Breast epithelium (tissue), 3 donors: ENCODE data around the gene ELK4.

ENCODE experiments used
- CTCF ChIP-seq, 3 donors: fragments of 450-650 bp; IDR thresholded peaks; one replicate each; pipeline ENCODE4 v1.5.1; 2016 to 2017; ENCODE audit warnings: antibody characterized with exemption in 3 of 3, mild to moderate bottlenecking in 3 of 3, moderate library complexity in 3 of 3
- POLR2A ChIP-seq: fragments of 450-650 bp; IDR thresholded peaks from one replicate; pipeline ENCODE4 v1.6.1; 2016; ENCODE audit warnings: antibody characterized with exemption, mild to moderate bottlenecking, moderate library complexity

DNA sequence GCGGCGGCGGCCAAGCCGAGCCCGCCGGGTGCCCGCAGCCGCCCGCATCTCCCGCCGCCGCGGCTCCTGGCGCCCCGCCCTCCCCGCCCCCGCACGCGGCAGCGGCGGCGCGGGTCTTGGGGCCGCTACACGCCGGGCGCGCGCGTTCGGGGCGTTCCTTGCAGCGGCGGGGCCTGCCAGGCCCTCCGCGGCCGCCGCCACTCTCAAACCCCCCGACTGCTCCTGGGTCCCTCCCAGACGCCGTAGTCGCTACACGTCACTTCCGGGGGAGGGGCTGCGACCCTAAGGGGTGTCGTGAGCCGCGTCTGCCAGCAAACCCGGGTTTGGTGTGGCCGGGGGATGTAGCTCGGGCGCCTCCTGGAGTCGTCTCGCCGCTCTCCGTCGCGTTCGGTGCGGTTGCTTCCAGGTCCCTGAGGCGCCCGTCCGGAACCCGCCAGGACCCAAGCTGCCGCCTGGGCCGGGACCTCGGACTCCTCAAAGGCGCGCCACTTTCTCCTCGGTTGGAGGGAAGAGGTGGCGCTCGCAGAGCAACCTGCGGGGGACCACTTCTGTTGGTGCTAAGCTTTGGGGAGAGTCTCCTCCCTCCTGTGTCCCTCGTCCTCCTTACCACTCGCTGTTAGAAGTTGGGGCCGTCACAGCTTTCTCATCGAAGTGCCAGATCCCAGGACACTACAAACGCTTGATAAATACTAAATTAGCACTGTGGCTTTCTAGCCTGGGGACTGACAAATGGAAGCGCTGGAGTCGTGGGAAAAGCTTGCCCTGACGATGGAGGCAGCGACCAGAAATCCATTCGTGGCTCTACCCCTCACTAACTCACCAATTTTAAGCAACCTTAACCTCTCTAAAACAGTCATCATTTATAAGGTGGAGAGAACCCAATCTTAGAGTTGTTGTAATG is at the start of gene ELK4:
- TF ChIP-seq POLR2A = peak; percentile 79
- TF ChIP-seq CTCF (IDR thresholded peaks at IDR 0.05) = peak; percentile 64 to 90 (median 76)
